GM12878 (cell line): ENCODE measurements around the gene ATOSB. TPM values are rescaled to one million over a fixed set of nuclear protein-coding genes. Genes with fewer than 3 reads are reported as not detected.

Experiments
- ATAC-seq: fragments of 200-7000 bp; cut with Tn5 transposase; 3 replicates; pipeline ENCODE4 v1.9.1; 2020; ENCODE audit warnings: mild to moderate bottlenecking, moderate library complexity
- BruUV-seq: library from RNA; stranded (reverse); fragments of 400-500 nt; replicated peaks from 2 replicates; lab custom pipeline; 2021; lab: Mats Ljungman, UMichigan
- CTCF ChIA-PET: fragments of 300-600 bp; sonication (Branson Sonifier 250); formaldehyde crosslinking; extraction: SDS; loops from one replicate; lab custom pipeline; 2021; ENCODE audit warnings: inconsistent platforms; lab: Yijun Ruan, JAX
- POLR2A ChIA-PET: fragments of 350-600 bp; formaldehyde crosslinking; extraction: SDS; loops from one replicate; lab custom pipeline; 2021; ENCODE audit warnings: inconsistent platforms; lab: Charles Lee
- RAD21 ChIA-PET: fragments of 300-600 bp; sonication (Branson Sonifier 250); formaldehyde crosslinking; loops from one replicate; lab custom pipeline; 2023; ENCODE audit warnings: antibody characterized with exemption; ENCODE audit not compliant: unreplicated experiment; lab: Charles Lee
- SMC1A ChIA-PET: fragments of 300-600 bp; sonication (Branson Sonifier 250); formaldehyde crosslinking; loops from one replicate; lab custom pipeline; 2023; ENCODE audit not compliant: unreplicated experiment, uncharacterized antibody; lab: Charles Lee
- DNase-seq: peaks from one replicate; pipeline ENCODE4 v3.0.0-alpha.2; 2011; ENCODE audit warnings: low read depth, low spot score
- FAIRE-seq: peaks from 3 replicates; lab custom pipeline; 2011; peaks lifted over from hg19 to GRCh38; lab: Jason Lieb, UNC
- H2AFZ ChIP-seq: 2 replicates; pipeline ENCODE4 v1.6.0; 2011; ENCODE audit warnings: low read depth, low read length, control low read depth; ENCODE audit not compliant: control insufficient read depth
- H3K27ac ChIP-seq: 2 replicates; pipeline ENCODE4 v1.5.1; 2011; ENCODE audit warnings: control low read depth; ENCODE audit not compliant: control insufficient read depth, insufficient read depth
- H3K27me3 ChIP-seq, 2 experiments: replicated peaks in 1 of 2; 2 replicates each; pipeline versions ENCODE4 v1.6.0 to v1.6.1; 2011; ENCODE audit warnings: low read length in 1 of 2; ENCODE audit not compliant: control insufficient read depth in 2 of 2, insufficient read depth in 2 of 2
- H3K36me3 ChIP-seq, 2 experiments: 2 replicates each; pipeline ENCODE4 v1.5.1; 2011; ENCODE audit warnings: low read length in 1 of 2; ENCODE audit not compliant: control insufficient read depth in 2 of 2, insufficient read depth in 2 of 2
- H3K4me1 ChIP-seq: 2 replicates; pipeline ENCODE4 v1.6.1; 2011; ENCODE audit warnings: mild to moderate bottlenecking, low read length, moderate library complexity, mixed read lengths; ENCODE audit not compliant: control insufficient read depth, insufficient read depth
- H3K4me2 ChIP-seq: 2 replicates; pipeline ENCODE4 v1.6.0; 2011; ENCODE audit warnings: control low read depth; ENCODE audit not compliant: control insufficient read depth, insufficient read depth
- H3K4me3 ChIP-seq: fragments of 200-600 bp; sonication (generic); 2 replicates; pipeline ENCODE4 v1.5.1; 2016
- H3K79me2 ChIP-seq: 2 replicates; pipeline ENCODE4 v1.6.0; 2011; ENCODE audit warnings: low read length; ENCODE audit not compliant: control insufficient read depth, insufficient read depth
- H3K9ac ChIP-seq: 2 replicates; pipeline ENCODE4 v1.8.0; 2011; ENCODE audit warnings: low read length, control low read depth, mixed read lengths; ENCODE audit not compliant: control insufficient read depth, insufficient read depth
- H3K9me3 ChIP-seq: replicated peaks from 3 replicates; pipeline ENCODE4 v1.5.1; 2011; ENCODE audit warnings: mild to moderate bottlenecking, low read length; ENCODE audit not compliant: control insufficient read depth, insufficient read depth
- H4K20me1 ChIP-seq: 2 replicates; pipeline ENCODE4 v1.6.0; 2011; ENCODE audit not compliant: control insufficient read depth, insufficient read depth
- EZH2 ChIP-seq: IDR thresholded peaks from 2 replicates; pipeline ENCODE4 v1.6.1; 2012; ENCODE audit warnings: low read depth, mild to moderate bottlenecking, control low read depth, inconsistent platforms, low read length, borderline replicate concordance; ENCODE audit not compliant: control insufficient read depth
- NKRF ChIP-seq: fragments of 450-650 bp; conservative IDR thresholded peaks from 2 replicates; pipeline ENCODE4 v1.6.1; 2017; ENCODE audit warnings: mild to moderate bottlenecking, moderate library complexity
- SIN3A ChIP-seq: IDR thresholded peaks from 2 replicates; pipeline ENCODE4 v1.6.1; 2012; ENCODE audit warnings: low read depth, low read length, improper control_type of control experiment
- WGBS: methylation state at CpG from one replicate; pipeline ENCODE4 v1.1.6; 2016; ENCODE audit warnings: low lambda C conversion rate; ENCODE audit not compliant: insufficient replicate concordance, insufficient coverage; ENCODE audit errors: missing lambda C conversion rate; 5-methylcytosine and 5-hydroxymethylcytosine counted together
- in situ Hi-C: fragments of 300-500 bp; cut with MboI; formaldehyde crosslinking; loops from 9 replicates; pipeline ENCODE4 v1.14.3; 2018; ENCODE audit warnings: mixed read lengths
- intact Hi-C: fragments of 100-400 bp; cut with micrococcal nuclease; formaldehyde crosslinking; loops from one replicate; pipeline ENCODE4 v1.14.2; 2022; ENCODE audit not compliant: unreplicated experiment
- polyA plus RNA-seq, 11 experiments: library from polyadenylated mRNA; depleted of rRNA in 4 of 11; unstranded in 6 of 11; stranded (reverse) in 5 of 11; fragments of >200 nt; fragmentation: Nextera tagmentation in 4 of 11; fragmentation: Illumina TruSeq in 1 of 11; extraction: Ambion mirVana in 4 of 11; extraction: Trizol in 1 of 11; gene quantifications; 1 replicate in 1 of 11; 2 replicates in 10 of 11; pipeline versions ENCODE4 v1.2.1 to v1.2.3, GENCODE V29; 2011 to 2016; ENCODE audit warnings: inconsistent platforms in 2 of 11, missing spikeins in 2 of 11, low read depth in 1 of 11
- total RNA-seq, 4 experiments: library from RNA; depleted of rRNA in 3 of 4; stranded (reverse); fragments of >200 nt in 3 of 4; fragmentation: Illumina TruSeq in 1 of 4; extraction: Trizol in 1 of 4; gene quantifications; 2 replicates each; pipeline versions ENCODE4 v1.2.1 to v1.2.3, GENCODE V29; 2013 to 2021

The ATOSB gene
- total and polyA plus RNA-seq, 10 of the 15 experiments (the other 5 are each of a cell fraction or from before 2014, with no cell fraction given): 0.60 to 5.4 (median 2.5) TPM

- SMC1A ChIA-PET: no interaction called here
- no peaks in the 10 kb centered on the region for H3K79me2 ChIP-seq
- H2AFZ ChIP-seq: no peak overlapping the region
- CTCF ChIA-PET: no interaction called here
- POLR2A ChIA-PET: interaction anchor here (0.7 to 0.9 kb wide), 2 partner anchors 22 to 121 kb away, joined by 3 read pairs; no protein-coding TSS in a partner anchor
- no peak overlapping the region for H3K4me3 ChIP-seq
- DNase-seq (no peak), ATAC-seq (no peak), FAIRE-seq (no peak)
- no peak overlapping the region for H3K9ac ChIP-seq
- in situ Hi-C loops: loop anchor here (5.0 kb wide), 1 partner anchor 152 kb away; no protein-coding TSS in a partner anchor
- H3K27me3 ChIP-seq: no peaks in the 10 kb centered on the region
- WGBS: 58% methylated on average over 5 of the region's 5 CpGs
- TF ChIP-seq SIN3A: no peak
- TF ChIP-seq EZH2: no peak
- no peak for TF ChIP-seq NKRF
- no peak overlapping the region for H3K27ac ChIP-seq
- BruUV-seq: no TSS peak
- no peak overlapping the region for H3K4me2 ChIP-seq
- no peaks in the 10 kb centered on the region; the same call in 1 of the 2 replicates for H4K20me1 ChIP-seq
- H3K36me3 ChIP-seq: peaks cover 16 to 28% of the 10 kb centered on the region in 2 experiments
- intact Hi-C loops: loop anchor here (5.0 kb wide), 1 partner anchor 67 kb away; the partner anchor contains the start of gene DNAJB5
- RAD21 ChIA-PET: interaction anchor here (4.7 kb wide), 1 partner anchor 155 kb away, joined by 61 read pairs; no protein-coding TSS in a partner anchor
- H3K4me1 ChIP-seq: no peaks in the 10 kb centered on the region
- H3K9me3 ChIP-seq: no peaks in the 10 kb centered on the region
Measured at GRCh38 chr9:35054185-35054835, 61.4 kb downstream of the ATOSB start.

Other genes starting within 250 kb of the ATOSB start
- not detected in 2 replicates for gene PHF24, start 157.6 kb downstream of the ATOSB start, total RNA-seq (2014; rRNA removed)
- not detected in 2 replicates for gene PHF24, start 157.6 kb downstream of the ATOSB start, total RNA-seq (2014; rRNA removed; fragmentation: Illumina TruSeq; extraction: Trizol)
- gene PHF24, start 157.6 kb downstream of the ATOSB start, total RNA-seq (2021): not detected in 2 replicates
- gene PHF24, start 157.6 kb downstream of the ATOSB start, polyA plus RNA-seq (2011; rRNA removed): 0.04 TPM in 1 of 2 replicates, not detected in the other
- gene PHF24, start 157.6 kb downstream of the ATOSB start, polyA plus RNA-seq (2014; fragmentation: Illumina TruSeq; extraction: Trizol): not detected in 2 replicates
- under 1 TPM in 1 of 2 experiments, not detected in 1; 0.02 TPM for gene PHF24, start 157.6 kb downstream of the ATOSB start, polyA plus RNA-seq (2014; fragmentation: Nextera tagmentation; extraction: Ambion mirVana)
- gene PHF24, start 157.6 kb downstream of the ATOSB start, polyA plus RNA-seq (2014; rRNA removed): 0.04 TPM in 1 of 2 replicates, not detected in the other
- not detected for gene PHF24, start 157.6 kb downstream of the ATOSB start, polyA plus RNA-seq (2016; fragmentation: Nextera tagmentation; extraction: Ambion mirVana)
- gene DNAJB5, start 126.1 kb downstream of the ATOSB start, total RNA-seq (2014; rRNA removed): 8.6 and 8.8 TPM in 2 replicates
- 8.2 and 8.3 TPM in 2 replicates for gene DNAJB5, start 126.1 kb downstream of the ATOSB start, total RNA-seq (2014; rRNA removed; fragmentation: Illumina TruSeq; extraction: Trizol)
- gene DNAJB5, start 126.1 kb downstream of the ATOSB start, total RNA-seq (2021): 9.3 and 9.9 TPM in 2 replicates
- 1.4 and 1.9 TPM in 2 replicates for gene DNAJB5, start 126.1 kb downstream of the ATOSB start, polyA plus RNA-seq (2011; rRNA removed)
- 9.3 and 13.3 TPM in 2 replicates for gene DNAJB5, start 126.1 kb downstream of the ATOSB start, polyA plus RNA-seq (2014; fragmentation: Illumina TruSeq; extraction: Trizol)
- gene DNAJB5, start 126.1 kb downstream of the ATOSB start, polyA plus RNA-seq (2014; fragmentation: Nextera tagmentation; extraction: Ambion mirVana): 1 to 10 TPM in 1 of 2 experiments, under 1 TPM in 1; 0.92 to 1.5 TPM
- gene DNAJB5, start 126.1 kb downstream of the ATOSB start, polyA plus RNA-seq (2014; rRNA removed): 8.9 and 9.0 TPM in 2 replicates
- gene DNAJB5, start 126.1 kb downstream of the ATOSB start, polyA plus RNA-seq (2016; fragmentation: Nextera tagmentation; extraction: Ambion mirVana): 1 to 10 TPM; 4.9 to 5.4 TPM
- gene VCP, start 43.2 kb downstream of the ATOSB start, total RNA-seq (2014; rRNA removed): 314 and 327 TPM in 2 replicates
- gene VCP, start 43.2 kb downstream of the ATOSB start, total RNA-seq (2014; rRNA removed; fragmentation: Illumina TruSeq; extraction: Trizol): 214 and 236 TPM in 2 replicates
- gene VCP, start 43.2 kb downstream of the ATOSB start, total RNA-seq (2021): 245 and 247 TPM in 2 replicates
- gene VCP, start 43.2 kb downstream of the ATOSB start, polyA plus RNA-seq (2011; rRNA removed): 235 and 302 TPM in 2 replicates
- 202 and 241 TPM in 2 replicates for gene VCP, start 43.2 kb downstream of the ATOSB start, polyA plus RNA-seq (2014; fragmentation: Illumina TruSeq; extraction: Trizol)
- gene VCP, start 43.2 kb downstream of the ATOSB start, polyA plus RNA-seq (2014; fragmentation: Nextera tagmentation; extraction: Ambion mirVana): 10 to 100 TPM in 1 of 2 experiments, 1 to 10 TPM in 1; 7.4 to 22.3 TPM
- gene VCP, start 43.2 kb downstream of the ATOSB start, polyA plus RNA-seq (2014; rRNA removed): 171 and 191 TPM in 2 replicates
- 100 to 1,000 TPM; 306 to 317 TPM for gene VCP, start 43.2 kb downstream of the ATOSB start, polyA plus RNA-seq (2016; fragmentation: Nextera tagmentation; extraction: Ambion mirVana)
- 45.0 and 45.9 TPM in 2 replicates for gene FANCG, start 35.9 kb downstream of the ATOSB start, total RNA-seq (2014; rRNA removed)
- gene FANCG, start 35.9 kb downstream of the ATOSB start, total RNA-seq (2014; rRNA removed; fragmentation: Illumina TruSeq; extraction: Trizol): 39.5 TPM in 2 replicates
- 59.0 and 66.5 TPM in 2 replicates for gene FANCG, start 35.9 kb downstream of the ATOSB start, total RNA-seq (2021)
- 27.2 and 33.7 TPM in 2 replicates for gene FANCG, start 35.9 kb downstream of the ATOSB start, polyA plus RNA-seq (2011; rRNA removed)
- 49.7 and 54.8 TPM in 2 replicates for gene FANCG, start 35.9 kb downstream of the ATOSB start, polyA plus RNA-seq (2014; fragmentation: Illumina TruSeq; extraction: Trizol)
- 10 to 100 TPM; 16.4 to 24.2 TPM for gene FANCG, start 35.9 kb downstream of the ATOSB start, polyA plus RNA-seq (2014; fragmentation: Nextera tagmentation; extraction: Ambion mirVana)
- gene FANCG, start 35.9 kb downstream of the ATOSB start, polyA plus RNA-seq (2014; rRNA removed): 45.8 and 54.7 TPM in 2 replicates
- 10 to 100 TPM; 76.9 to 78.7 TPM for gene FANCG, start 35.9 kb downstream of the ATOSB start, polyA plus RNA-seq (2016; fragmentation: Nextera tagmentation; extraction: Ambion mirVana)
- gene PIGO, start 19.3 kb downstream of the ATOSB start, total RNA-seq (2014; rRNA removed): 18.4 and 19.0 TPM in 2 replicates
- gene PIGO, start 19.3 kb downstream of the ATOSB start, total RNA-seq (2014; rRNA removed; fragmentation: Illumina TruSeq; extraction: Trizol): 7.6 and 8.2 TPM in 2 replicates
- gene PIGO, start 19.3 kb downstream of the ATOSB start, total RNA-seq (2021): 19.9 and 23.2 TPM in 2 replicates
- gene PIGO, start 19.3 kb downstream of the ATOSB start, polyA plus RNA-seq (2011; rRNA removed): 11.9 and 21.2 TPM in 2 replicates
- gene PIGO, start 19.3 kb downstream of the ATOSB start, polyA plus RNA-seq (2014; fragmentation: Illumina TruSeq; extraction: Trizol): 12.9 and 16.7 TPM in 2 replicates
- gene PIGO, start 19.3 kb downstream of the ATOSB start, polyA plus RNA-seq (2014; fragmentation: Nextera tagmentation; extraction: Ambion mirVana): 10 to 100 TPM in 1 of 2 experiments, 1 to 10 TPM in 1; 8.3 to 13.1 TPM
- gene PIGO, start 19.3 kb downstream of the ATOSB start, polyA plus RNA-seq (2014; rRNA removed): 16.7 and 17.8 TPM in 2 replicates
- gene PIGO, start 19.3 kb downstream of the ATOSB start, polyA plus RNA-seq (2016; fragmentation: Nextera tagmentation; extraction: Ambion mirVana): 10 to 100 TPM; 22.3 to 23.3 TPM
- gene STOML2, start 12.7 kb downstream of the ATOSB start, total RNA-seq (2014; rRNA removed): 242 and 261 TPM in 2 replicates
- gene STOML2, start 12.7 kb downstream of the ATOSB start, total RNA-seq (2014; rRNA removed; fragmentation: Illumina TruSeq; extraction: Trizol): 117 and 121 TPM in 2 replicates
- gene STOML2, start 12.7 kb downstream of the ATOSB start, total RNA-seq (2021): 209 and 210 TPM in 2 replicates
- 123 and 204 TPM in 2 replicates for gene STOML2, start 12.7 kb downstream of the ATOSB start, polyA plus RNA-seq (2011; rRNA removed)
- 140 and 165 TPM in 2 replicates for gene STOML2, start 12.7 kb downstream of the ATOSB start, polyA plus RNA-seq (2014; fragmentation: Illumina TruSeq; extraction: Trizol)
- gene STOML2, start 12.7 kb downstream of the ATOSB start, polyA plus RNA-seq (2014; fragmentation: Nextera tagmentation; extraction: Ambion mirVana): 100 to 1,000 TPM; 112 to 148 TPM
- gene STOML2, start 12.7 kb downstream of the ATOSB start, polyA plus RNA-seq (2014; rRNA removed): 246 and 263 TPM in 2 replicates
- gene STOML2, start 12.7 kb downstream of the ATOSB start, polyA plus RNA-seq (2016; fragmentation: Nextera tagmentation; extraction: Ambion mirVana): 100 to 1,000 TPM; 280 to 284 TPM
- under 0.01 TPM in 1 of 2 replicates, not detected in the other for gene UNC13B, start 46.1 kb upstream of the ATOSB start, total RNA-seq (2014; rRNA removed)
- gene UNC13B, start 46.1 kb upstream of the ATOSB start, total RNA-seq (2014; rRNA removed; fragmentation: Illumina TruSeq; extraction: Trizol): 0.05 TPM in 1 of 2 replicates, not detected in the other
- 0.15 and 0.19 TPM in 2 replicates for gene UNC13B, start 46.1 kb upstream of the ATOSB start, total RNA-seq (2021)
- 0.12 and 0.42 TPM in 2 replicates for gene UNC13B, start 46.1 kb upstream of the ATOSB start, polyA plus RNA-seq (2011; rRNA removed)
- 0.01 TPM in 1 of 2 replicates, not detected in the other for gene UNC13B, start 46.1 kb upstream of the ATOSB start, polyA plus RNA-seq (2014; fragmentation: Illumina TruSeq; extraction: Trizol)
- under 1 TPM in 1 of 2 experiments, not detected in 1; 0.02 TPM for gene UNC13B, start 46.1 kb upstream of the ATOSB start, polyA plus RNA-seq (2014; fragmentation: Nextera tagmentation; extraction: Ambion mirVana)
- gene UNC13B, start 46.1 kb upstream of the ATOSB start, polyA plus RNA-seq (2014; rRNA removed): not detected in 2 replicates
- under 1 TPM in 1 of 2 experiments, not detected in 1; 0.11 TPM for gene UNC13B, start 46.1 kb upstream of the ATOSB start, polyA plus RNA-seq (2016; fragmentation: Nextera tagmentation; extraction: Ambion mirVana)